Measurements from ENCODE around the gene IQCH. TPM values are rescaled to one million over a fixed set of nuclear protein-coding genes. Genes with fewer than 3 reads are reported as not detected.
"Not testable (repeated sequence)": the region's sequence is repeated elsewhere in the genome, so short reads cannot be mapped to it uniquely, and the experiment has no call there.

Gene IQCH
- total and polyA plus RNA-seq, 9 of the 15 experiments (the other 6 are each of a cell fraction or from before 2014, with no cell fraction given): 1.8 to 3.9 (median 2.7) TPM

- TF ChIP-seq NEUROD1 (IDR thresholded peaks at IDR 0.05; ENCODE audit: borderline replicate concordance, low read depth, low read length, partially characterized antibody) (no peak), PCBP2 (IDR thresholded peaks at IDR 0.05; ENCODE audit: low read depth, low read length, poor library complexity, severe bottlenecking) (no peak), DPF2 (IDR thresholded peaks at IDR 0.05) (no peak), MYC (IDR thresholded peaks at IDR 0.05; ENCODE audit: low read depth, low read length) (no peak), MYC (CRISPR knock-in tag; IDR thresholded peaks at IDR 0.05; ENCODE audit: borderline replicate concordance, low read depth) (no peak), CREB3L1 (IDR thresholded peaks at IDR 0.05; ENCODE audit: borderline replicate concordance, low read depth) (no peak)
Measured at GRCh38 chr15:67446449-67446848, 191.9 kb downstream of the IQCH start (continued).

GRCh38 chr15:67448372-67448771, 193.8 kb downstream of the IQCH start:
- H3K27ac ChIP-seq (ENCODE audit: extremely low read depth, low read depth, low read length); FAIRE-seq; H3K9ac ChIP-seq (ENCODE audit: insufficient read depth in 1 of 2, low read depth in 2 of 2, low read length in 2 of 2); H3K27me3 ChIP-seq (ENCODE audit: control insufficient read depth in 2 of 2, insufficient read depth in 2 of 2, low read length in 2 of 2); BruUV-seq (replicated peaks); H3K9me1 ChIP-seq (ENCODE audit: control insufficient read depth, insufficient read depth, low read length); H3K36me3 ChIP-seq (ENCODE audit: control insufficient read depth, insufficient read depth, low read length); CTCF ChIA-PET (ENCODE audit: low intra/inter-chr PET ratio); H3K4me1 ChIP-seq (replicated peaks in 1 of 2; ENCODE audit: control insufficient read depth in 2 of 2, insufficient read depth in 2 of 2, low read length in 2 of 2); ATAC-seq; H3K9me3 ChIP-seq (replicated peaks; ENCODE audit: control insufficient read depth, insufficient read depth, low read depth, low read length); POLR2A ChIA-PET; H2AFZ ChIP-seq (ENCODE audit: low read depth, low read length); H3K4me2 ChIP-seq (ENCODE audit: insufficient read depth, low read length); H3K4me3 ChIP-seq; H3K79me2 ChIP-seq (ENCODE audit: control insufficient read depth, insufficient read depth, low read length); H4K20me1 ChIP-seq (replicated peaks; ENCODE audit: control insufficient read depth, insufficient read depth, low read length); DNase-seq (ENCODE audit: extremely low read depth in 1 of 4, low spot score in 3 of 4); in situ Hi-C loops (cut with MboI); intact Hi-C loops (cut with micrococcal nuclease): not testable (repeated sequence)
- WGBS (ENCODE audit: insufficient coverage, low coverage, missing lambda C conversion rate): 36% methylated on average over 1 of the region's 5 CpGs

Data from K562 (cell line).